CD1c-positive myeloid dendritic cell (primary cell): ENCODE measurements around the gene FAM163A.
"Not testable (repeated sequence)": the region's sequence is repeated elsewhere in the genome, so short reads cannot be mapped to it uniquely, and the experiment has no call there.

Experiments used
- DNase-seq: peaks from one replicate; pipeline ENCODE4 v3.0.0-alpha.2; 2016; ENCODE audit errors: extremely low spot score

The FAM163A gene

GRCh38 chr1:179815641-179816040 lies 72.5 kb downstream of the FAM163A start:
- DNase-seq, result no peak

GRCh38 chr1:179816196-179816960 lies 73.3 kb downstream of the FAM163A start:
- no peak for DNase-seq

DNA sequence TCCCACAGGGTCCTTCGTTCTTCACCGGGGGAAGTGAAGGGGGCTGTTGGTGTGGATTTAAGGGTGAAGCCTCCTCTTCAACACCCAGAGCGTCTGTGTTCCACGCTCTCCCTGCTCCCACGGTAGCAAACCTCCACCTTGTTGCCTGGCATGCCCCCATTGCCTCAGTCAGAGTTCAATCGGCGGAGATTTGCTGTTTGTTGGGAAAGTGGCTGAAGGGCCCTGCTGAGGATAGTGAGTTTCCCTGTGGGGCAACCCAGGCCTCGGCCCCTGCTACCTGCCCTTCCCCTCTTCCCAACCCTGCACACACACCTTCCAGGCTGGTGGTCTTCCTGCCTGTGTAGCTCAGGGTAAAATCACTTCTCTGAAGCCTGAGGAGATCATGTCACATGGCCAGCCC lies 74.0 kb downstream of the FAM163A start:
- no peak for DNase-seq

DNA sequence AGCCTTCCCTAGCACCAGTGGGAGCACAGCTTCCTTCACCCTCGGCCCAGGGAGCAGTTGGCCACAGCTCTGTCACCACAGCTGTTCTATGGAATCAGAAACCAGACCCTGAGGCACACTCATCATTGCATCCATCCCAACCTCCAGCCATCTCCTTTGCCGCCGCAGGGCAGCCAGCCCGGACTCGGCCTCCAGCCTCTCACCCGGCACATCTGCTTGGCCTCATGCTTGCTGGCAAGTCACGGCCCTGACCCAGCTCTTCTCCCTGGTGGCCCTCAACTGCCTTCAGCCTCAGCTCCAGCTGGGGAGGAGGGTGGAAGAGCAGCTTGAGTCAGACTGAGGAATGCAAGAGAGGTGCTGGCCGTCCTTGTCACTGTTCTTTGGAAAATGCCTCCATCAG lies 74.7 kb downstream of the FAM163A start:
- no peak for DNase-seq

DNA sequence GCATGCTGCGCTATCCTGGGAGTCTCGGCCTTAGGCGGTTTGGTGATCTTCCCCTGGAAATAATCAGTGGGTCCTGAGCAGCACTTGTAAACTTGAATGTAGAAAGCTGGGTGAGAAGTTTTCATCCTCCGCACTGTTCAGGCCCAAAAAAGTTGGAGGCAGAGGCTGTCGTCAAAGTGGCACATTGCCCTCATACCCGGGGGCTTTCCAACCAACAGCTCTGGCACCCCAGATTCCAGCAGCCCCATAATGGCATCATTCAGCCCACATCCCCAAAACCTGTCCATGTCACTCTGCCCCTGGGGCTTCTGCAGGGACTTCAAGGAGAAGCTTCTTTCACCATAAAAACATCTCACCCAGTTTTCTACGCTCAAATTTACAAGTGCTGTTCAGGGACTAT lies 75.2 kb downstream of the FAM163A start:
- no peak for DNase-seq

- no peak for DNase-seq
These were observed 75.7 kb downstream of the FAM163A start for GRCh38 chr1:179818743-179819173.

- DNase-seq, result no peak
These were observed 77.3 kb downstream of the FAM163A start for GRCh38 chr1:179820226-179820970.

DNA sequence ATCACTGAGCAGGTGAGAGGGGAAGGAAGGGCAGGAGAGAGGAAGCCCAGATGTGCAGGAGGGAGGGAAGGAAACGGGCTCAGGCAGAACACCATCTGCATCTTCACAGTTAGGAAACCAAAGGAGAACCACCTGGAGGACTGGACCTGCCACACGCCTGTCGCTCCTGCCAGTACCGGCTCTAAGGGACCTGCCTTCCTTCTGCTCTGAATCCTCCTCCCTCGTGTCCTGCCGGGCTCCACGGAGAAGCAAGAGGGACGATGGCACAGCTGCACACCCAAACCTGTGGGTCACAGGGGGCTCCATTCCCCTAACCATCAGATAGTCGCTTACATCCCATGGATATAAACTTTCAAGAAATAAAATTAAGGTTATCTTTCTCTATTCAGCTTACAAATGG lies 78.4 kb downstream of the FAM163A start:
- no peak for DNase-seq

DNA sequence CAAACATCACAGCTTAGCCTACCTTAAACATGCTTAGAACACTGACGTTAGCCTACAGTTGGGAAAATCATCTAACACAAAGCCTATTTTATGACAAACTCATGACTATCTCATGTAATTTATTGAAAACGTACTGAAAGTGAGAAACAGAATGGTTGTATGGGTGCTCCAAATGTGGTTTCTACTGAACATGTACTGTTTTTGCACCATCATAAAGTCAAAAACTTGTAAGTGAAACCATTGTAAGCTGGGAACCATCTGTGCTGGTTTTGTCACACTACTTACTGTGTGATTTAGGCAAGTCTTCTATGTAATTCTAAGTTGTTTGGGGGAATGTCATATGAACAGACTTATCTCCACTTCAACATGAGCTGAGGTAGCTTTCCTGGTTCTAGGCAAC lies 79.0 kb downstream of the FAM163A start:
- no peak for DNase-seq

DNA sequence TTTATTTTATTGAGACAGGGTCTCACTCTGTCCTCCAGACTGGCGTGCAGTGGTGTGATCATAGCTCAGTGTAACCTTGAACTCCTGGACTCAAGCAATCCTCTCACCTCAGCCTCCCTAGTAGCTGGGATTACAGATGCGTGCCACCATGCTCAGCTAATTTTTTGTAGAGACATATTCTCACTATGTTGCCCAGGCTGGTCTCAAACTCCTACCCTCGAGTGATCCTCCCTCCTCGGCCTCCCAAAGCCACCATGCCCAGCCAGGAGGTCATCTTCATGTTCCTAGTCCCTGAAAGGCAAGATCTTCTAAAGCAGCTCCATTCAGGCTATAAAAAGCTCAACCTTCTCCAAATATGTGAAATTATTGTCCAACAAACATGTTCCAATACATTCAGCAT lies 80.6 kb downstream of the FAM163A start:
- no peak for DNase-seq

DNA sequence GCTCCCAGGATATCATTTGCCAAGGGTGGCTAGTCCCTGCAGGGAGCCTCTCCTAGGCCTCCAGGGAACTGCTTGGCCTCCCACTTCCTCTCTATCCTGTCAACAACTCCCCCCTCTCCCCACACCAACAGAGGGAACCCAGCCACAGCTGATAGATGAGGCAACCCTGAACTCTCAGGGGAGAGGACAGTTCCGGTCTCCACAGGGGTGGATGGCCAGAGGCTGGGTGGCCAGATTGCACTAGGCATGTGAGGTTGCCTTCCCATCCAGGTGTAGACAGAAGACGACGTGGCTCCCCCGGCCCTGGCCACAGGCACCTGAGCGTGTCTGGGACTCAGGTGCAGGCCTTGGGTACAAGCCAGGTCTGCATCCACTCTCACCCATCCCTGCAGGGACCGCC lies 81.2 kb downstream of the FAM163A start:
- peak; percentile 2 for DNase-seq

GRCh38 chr1:179825206-179825605 lies 82.1 kb downstream of the FAM163A start:
- DNase-seq, result no peak

GRCh38 chr1:179825798-179826460 lies 82.8 kb downstream of the FAM163A start:
- no peak for DNase-seq

- DNase-seq, result no peak
These were observed 83.7 kb downstream of the FAM163A start for GRCh38 chr1:179826626-179827280.

- DNase-seq, result no peak
These were observed 85.5 kb downstream of the FAM163A start for GRCh38 chr1:179828554-179829110.

DNA sequence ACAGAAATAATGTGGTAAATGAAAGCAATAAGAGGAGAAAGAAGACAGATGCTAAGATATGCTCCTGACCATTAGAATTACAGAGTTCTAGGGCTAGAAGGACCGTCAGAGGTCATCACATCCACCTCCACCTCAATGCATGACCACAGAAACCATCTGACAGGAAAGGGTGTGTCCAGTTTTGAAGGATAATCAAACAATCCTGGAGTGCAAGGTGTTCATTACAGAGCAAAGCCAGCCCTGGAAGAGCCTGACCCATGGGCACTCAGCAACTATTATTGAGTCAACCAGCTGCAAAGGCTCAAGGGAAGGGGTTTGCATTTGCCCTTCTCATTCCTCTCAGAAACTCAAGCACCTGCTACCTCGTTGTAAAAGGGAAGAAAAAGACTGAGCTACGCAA lies 88.1 kb downstream of the FAM163A start:
- no peak for DNase-seq

DNA sequence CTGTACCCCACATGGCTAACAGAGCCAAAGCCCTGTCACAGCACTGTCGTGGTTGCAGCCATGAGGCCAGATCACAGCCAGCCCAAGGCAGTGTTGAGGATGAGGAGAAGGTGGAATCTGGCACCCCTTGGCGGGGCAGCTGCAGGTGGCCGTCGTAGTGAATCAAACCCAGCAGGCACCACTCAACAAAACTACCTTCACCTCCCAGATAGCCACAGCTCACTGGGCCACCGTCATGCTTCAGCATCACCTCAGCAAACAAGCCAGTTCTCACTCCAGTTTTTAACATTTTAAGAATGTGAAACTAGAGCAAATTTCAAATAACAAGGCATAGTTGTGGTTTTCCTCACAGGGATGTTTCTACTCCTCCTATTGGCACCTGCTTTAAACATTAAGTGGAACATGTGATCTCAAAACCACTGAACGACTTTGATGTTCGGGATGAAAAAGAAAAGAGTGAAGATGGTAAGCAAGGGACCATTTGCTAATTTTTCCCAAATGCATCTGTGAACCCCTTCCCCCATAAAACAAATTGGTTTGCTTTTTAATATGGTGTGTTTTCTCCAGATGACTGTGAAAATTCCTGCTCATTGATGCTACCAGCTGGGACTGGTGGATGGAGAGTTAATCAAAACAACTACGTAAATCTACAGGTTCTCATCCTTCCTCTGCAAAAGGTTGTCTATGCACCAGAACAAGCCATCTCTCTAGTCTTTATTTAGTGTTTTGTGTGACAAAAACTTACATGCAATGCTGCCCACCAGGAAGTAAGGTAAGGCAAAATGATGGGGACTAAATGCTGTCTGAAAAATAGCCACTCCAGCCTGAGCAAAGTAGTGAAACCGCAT lies 89.0 kb downstream of the FAM163A start:
- DNase-seq, result no peak

DNA sequence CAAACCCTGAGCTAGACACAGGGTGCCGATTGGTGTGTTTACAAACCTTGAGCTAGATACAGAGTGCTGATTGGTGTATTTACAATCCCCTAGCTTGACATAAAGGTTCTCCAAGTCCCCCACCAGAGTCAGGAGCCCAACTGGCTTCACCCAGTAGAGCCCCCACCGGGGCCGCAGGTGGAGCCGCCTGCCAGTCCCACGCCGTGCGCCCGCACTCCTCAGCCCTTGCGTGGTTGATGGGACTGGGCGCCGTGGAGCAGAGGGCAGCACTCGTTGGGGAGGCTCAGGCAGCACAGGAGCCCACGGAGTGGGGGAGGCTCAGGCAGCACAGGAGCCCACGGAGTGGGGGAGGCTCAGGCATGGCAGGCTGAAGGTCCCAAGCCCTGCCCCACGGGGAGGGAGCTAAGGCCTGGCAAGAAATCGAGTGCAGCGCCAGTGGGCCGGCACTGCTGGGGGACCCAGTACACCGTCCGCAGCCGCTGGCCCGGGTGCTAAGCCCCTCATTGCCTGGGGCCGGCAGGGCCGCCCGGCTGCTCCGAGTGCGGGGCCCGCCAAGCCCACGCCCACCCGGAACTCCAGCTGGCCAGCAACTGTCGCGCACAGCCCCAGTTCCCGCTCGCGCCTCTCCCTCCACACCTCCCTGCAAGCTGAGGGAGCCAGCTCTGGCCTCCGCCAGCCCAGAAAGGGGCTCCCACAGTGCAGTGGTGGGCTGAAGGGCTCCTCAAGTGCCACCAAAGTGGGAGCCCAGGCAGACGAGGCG lies 93.8 kb downstream of the FAM163A start:
- DNase-seq, result not testable (repeated sequence)

DNA sequence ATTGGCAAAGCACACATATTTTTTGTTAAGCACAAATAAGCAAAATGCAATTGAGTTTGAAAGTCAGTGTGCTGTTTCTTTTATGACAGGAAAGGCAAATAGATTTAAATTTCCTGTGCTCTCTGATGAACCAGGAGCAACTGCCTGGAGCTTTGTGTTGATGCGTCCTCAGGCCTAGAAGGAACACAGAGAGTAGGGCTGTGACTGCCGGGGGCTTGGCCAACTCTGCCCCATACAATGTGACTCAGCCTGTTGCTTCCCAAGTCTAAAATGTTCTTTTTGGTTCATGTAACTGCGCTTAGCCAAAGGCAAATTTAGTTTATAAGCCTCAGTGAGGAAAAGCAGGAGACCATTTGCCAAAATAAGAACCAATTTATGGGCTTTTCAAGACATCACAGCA lies 97.0 kb downstream of the FAM163A start:
- no peak for DNase-seq

- DNase-seq, result no peak
These were observed 105.1 kb downstream of the FAM163A start for GRCh38 chr1:179848233-179848632.
